ENCODE data around the gene LYZL2. TPM values are rescaled to one million over a fixed set of nuclear protein-coding genes. Genes with fewer than 3 reads are reported as not detected.
"Not testable (repeated sequence)": the region's sequence is repeated elsewhere in the genome, so short reads cannot be mapped to it uniquely, and the experiment has no call there.

LYZL2 gene
- total and polyA plus RNA-seq, 2 of the 8 experiments (the other 6 are each of a cell fraction or from before 2014, with no cell fraction given), result not detected

DNA sequence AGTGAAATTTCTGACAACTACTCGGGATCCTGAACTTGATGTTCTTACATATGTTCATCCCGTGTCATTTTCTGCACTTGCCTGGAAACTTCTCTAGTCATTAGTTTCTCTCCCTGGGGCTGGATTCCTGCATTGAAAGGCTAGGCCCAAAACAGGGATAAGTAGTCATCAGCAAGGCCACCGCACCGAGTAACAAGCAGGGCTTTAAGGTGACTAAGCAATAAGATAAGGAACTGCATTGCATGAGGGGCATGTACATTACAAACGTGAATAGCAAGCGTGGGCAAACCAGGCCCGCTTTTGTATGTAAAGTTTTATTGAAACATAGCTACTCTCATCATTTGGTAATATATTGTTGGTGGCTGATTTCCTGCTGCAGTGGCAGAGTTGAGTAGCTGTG lies 977 bp downstream of the LYZL2 start:
- H2AFZ ChIP-seq (ENCODE audit: low read length); H4K91ac ChIP-seq (replicated peaks; ENCODE audit: insufficient read length, low read length); H4K8ac ChIP-seq (ENCODE audit: extremely low read depth, insufficient read depth, low read length); DNase-seq (ENCODE audit: low read depth in 1 of 2, low spot score in 2 of 2); H3K4me2 ChIP-seq (ENCODE audit: insufficient read depth in 1 of 2, low read depth in 2 of 2, low read length in 2 of 2); H3K27me3 ChIP-seq (replicated peaks in 1 of 4; ENCODE audit: control insufficient read depth in 3 of 4, extremely low read depth in 1 of 4, insufficient read depth in 3 of 4, low read length in 3 of 4); H2AK5ac ChIP-seq (ENCODE audit: low read depth, low read length); H3K18ac ChIP-seq (ENCODE audit: extremely low read depth, low read length); H3K79me1 ChIP-seq (ENCODE audit: low read depth, low read length); H2BK5ac ChIP-seq (ENCODE audit: low read depth, low read length); H3K56ac ChIP-seq (replicated peaks; ENCODE audit: insufficient read length, low read depth, low read length); H3K4me3 ChIP-seq (ENCODE audit: extremely low read depth in 1 of 4, insufficient read depth in 2 of 4, low read depth in 3 of 4, low read length in 4 of 4); H3K79me2 ChIP-seq (ENCODE audit: control insufficient read depth in 1 of 2, insufficient read depth in 2 of 2, low read length in 2 of 2); H3K27ac ChIP-seq (ENCODE audit: low read depth, low read length); FAIRE-seq; H2BK12ac ChIP-seq (ENCODE audit: low read depth, low read length); H3K23me2 ChIP-seq (ENCODE audit: low read depth, low read length); POLR2A ChIA-PET (ENCODE audit: partially characterized antibody); H3K14ac ChIP-seq (ENCODE audit: insufficient read length); H3K9ac ChIP-seq (replicated peaks in 1 of 4; ENCODE audit: extremely low read depth in 1 of 4, low read depth in 3 of 4, low read length in 3 of 4); H2BK20ac ChIP-seq (ENCODE audit: low read length); H2BK120ac ChIP-seq (replicated peaks; ENCODE audit: low read depth, low read length); H2BK15ac ChIP-seq (ENCODE audit: low read length); H3K36me3 ChIP-seq (ENCODE audit: control insufficient read depth in 2 of 4, insufficient read depth in 4 of 4, low read length in 3 of 4); H3K4ac ChIP-seq (replicated peaks; ENCODE audit: insufficient read length, low read depth, low read length); H3K4me1 ChIP-seq (replicated peaks in 1 of 4; ENCODE audit: control insufficient read depth in 3 of 4, insufficient read depth in 4 of 4, low read length in 3 of 4); H4K5ac ChIP-seq (ENCODE audit: insufficient read length, low read depth, low read length); H3K9me3 ChIP-seq (ENCODE audit: insufficient read depth in 2 of 2, low read depth in 1 of 2, low read length in 1 of 2); H3K23ac ChIP-seq (ENCODE audit: insufficient read length); H4K20me1 ChIP-seq (replicated peaks in 1 of 2; ENCODE audit: control insufficient read depth in 1 of 2, insufficient read depth in 2 of 2, low read length in 2 of 2): not testable (repeated sequence)
- CTCF ChIA-PET (ENCODE audit: partially characterized antibody), result interaction anchor here (3.3 kb wide), 1 partner anchor 10 kb away, joined by 19 read pairs; no protein-coding TSS in a partner anchor
- 94% methylated on average over 7 of the region's 7 CpGs; no CpG with 5 or more reads in 1 of the 2 experiments for WGBS, 2 experiments (ENCODE audit: extremely low coverage in 1 of 2, insufficient coverage in 1 of 2, insufficient read length in 1 of 2, insufficient replicate concordance in 2 of 2, low coverage in 1 of 2, low lambda C conversion rate in 2 of 2, missing lambda C conversion rate in 1 of 2)

DNA sequence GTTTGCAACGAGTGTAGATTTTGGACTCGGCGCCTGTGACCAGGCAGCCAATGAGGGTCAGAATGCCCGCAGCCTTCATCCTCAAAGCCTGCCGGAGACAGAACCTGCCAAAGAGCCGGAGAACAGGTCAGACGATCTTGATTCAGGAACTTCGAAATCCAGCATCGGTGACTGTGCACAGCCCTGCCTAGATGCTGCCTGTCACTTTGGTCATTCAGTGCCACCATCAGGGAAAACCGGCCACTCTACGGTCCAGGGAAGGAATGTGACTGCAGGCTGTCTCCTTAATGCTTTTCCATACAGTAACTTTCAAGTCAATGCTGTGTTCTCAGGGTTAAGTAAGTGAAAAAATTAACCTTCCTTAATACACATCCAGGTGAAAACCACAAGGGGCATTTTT lies 2.7 kb downstream of the LYZL2 start:
- H2BK120ac ChIP-seq (replicated peaks; ENCODE audit: low read depth, low read length); H3K27ac ChIP-seq (ENCODE audit: low read depth, low read length); H3K23ac ChIP-seq (ENCODE audit: insufficient read length); H3K56ac ChIP-seq (replicated peaks; ENCODE audit: insufficient read length, low read depth, low read length); H3K4ac ChIP-seq (replicated peaks; ENCODE audit: insufficient read length, low read depth, low read length); H3K79me1 ChIP-seq (ENCODE audit: low read depth, low read length); H3K9me3 ChIP-seq (ENCODE audit: insufficient read depth in 2 of 2, low read depth in 1 of 2, low read length in 1 of 2); H2BK20ac ChIP-seq (ENCODE audit: low read length); H4K91ac ChIP-seq (replicated peaks; ENCODE audit: insufficient read length, low read length); H2BK15ac ChIP-seq (ENCODE audit: low read length); H3K27me3 ChIP-seq (replicated peaks in 1 of 4; ENCODE audit: control insufficient read depth in 3 of 4, extremely low read depth in 1 of 4, insufficient read depth in 3 of 4, low read length in 3 of 4); FAIRE-seq; H2BK12ac ChIP-seq (ENCODE audit: low read depth, low read length); H3K4me3 ChIP-seq (ENCODE audit: extremely low read depth in 1 of 4, insufficient read depth in 2 of 4, low read depth in 3 of 4, low read length in 4 of 4); H3K79me2 ChIP-seq (ENCODE audit: control insufficient read depth in 1 of 2, insufficient read depth in 2 of 2, low read length in 2 of 2); H2AK5ac ChIP-seq (ENCODE audit: low read depth, low read length); H3K9ac ChIP-seq (replicated peaks in 1 of 4; ENCODE audit: extremely low read depth in 1 of 4, low read depth in 3 of 4, low read length in 3 of 4); H4K8ac ChIP-seq (ENCODE audit: extremely low read depth, insufficient read depth, low read length); H2BK5ac ChIP-seq (ENCODE audit: low read depth, low read length); POLR2A ChIA-PET (ENCODE audit: partially characterized antibody); H3K36me3 ChIP-seq (ENCODE audit: control insufficient read depth in 2 of 4, insufficient read depth in 4 of 4, low read length in 3 of 4); H3K4me1 ChIP-seq (replicated peaks in 1 of 4; ENCODE audit: control insufficient read depth in 3 of 4, insufficient read depth in 4 of 4, low read length in 3 of 4); H4K5ac ChIP-seq (ENCODE audit: insufficient read length, low read depth, low read length); H3K18ac ChIP-seq (ENCODE audit: extremely low read depth, low read length); H3K4me2 ChIP-seq (ENCODE audit: insufficient read depth in 1 of 2, low read depth in 2 of 2, low read length in 2 of 2); H3K23me2 ChIP-seq (ENCODE audit: low read depth, low read length); H4K20me1 ChIP-seq (replicated peaks in 1 of 2; ENCODE audit: control insufficient read depth in 1 of 2, insufficient read depth in 2 of 2, low read length in 2 of 2); DNase-seq (ENCODE audit: low read depth in 1 of 2, low spot score in 2 of 2); H3K14ac ChIP-seq (ENCODE audit: insufficient read length); H2AFZ ChIP-seq (ENCODE audit: low read length): not testable (repeated sequence)
- 85% methylated on average over 11 of the region's 11 CpGs; no CpG with 5 or more reads in 1 of the 2 experiments for WGBS, 2 experiments (ENCODE audit: extremely low coverage in 1 of 2, insufficient coverage in 1 of 2, insufficient read length in 1 of 2, insufficient replicate concordance in 2 of 2, low coverage in 1 of 2, low lambda C conversion rate in 2 of 2, missing lambda C conversion rate in 1 of 2)
- CTCF ChIA-PET (ENCODE audit: partially characterized antibody), result interaction anchor here (1.0 to 3.3 kb wide), 2 partner anchors 12 to 267 kb away, joined by 3 to 19 read pairs; no protein-coding TSS in a partner anchor
